Suprapubic skin (tissue), 3 donors: ENCODE results near the gene RAD50.

ENCODE experiments used
- CTCF ChIP-seq, 2 donors: fragments of 200-600 bp in 1 of 2; fragments of 450-650 bp in 1 of 2; sonication (generic) in 1 of 2; IDR thresholded peaks; one replicate each; pipeline ENCODE4 v1.5.1; 2016 to 2019; ENCODE audit warnings: antibody characterized with exemption in 2 of 2, mild to moderate bottlenecking in 1 of 2, moderate library complexity in 1 of 2
- POLR2A ChIP-seq, 2 donors: fragments of 450-650 bp; IDR thresholded peaks; one replicate each; pipeline ENCODE4 v1.6.1; 2017; ENCODE audit warnings: antibody characterized with exemption in 2 of 2, mild to moderate bottlenecking in 2 of 2, moderate library complexity in 2 of 2

GRCh38 chr5:132679166-132679565 lies 122.4 kb downstream of the RAD50 start:
- TF ChIP-seq CTCF (IDR thresholded peaks at IDR 0.05): no peak
- TF ChIP-seq POLR2A (IDR thresholded peaks at IDR 0.05): no peak
